Upper lobe of left lung (tissue), 4 donors: ENCODE measurements around the gene ACTR3.

Source experiments
- CTCF ChIP-seq, 6 experiments: fragments of 450-650 bp in 4 of 6; fragments of 200-600 bp in 2 of 6; sonication (generic) in 2 of 6; IDR thresholded peaks; one replicate each; pipeline ENCODE4 v1.5.1; 2016 to 2019; ENCODE audit warnings: antibody characterized with exemption in 6 of 6
- EP300 ChIP-seq, 4 donors: sonication (generic); formaldehyde crosslinking; IDR thresholded peaks; one replicate each; pipeline ENCODE4 v1.5.1; 2017; ENCODE audit warnings: antibody characterized with exemption in 4 of 4, control low read depth in 2 of 4
- POLR2A ChIP-seq, 4 donors: fragments of 450-650 bp; IDR thresholded peaks; one replicate each; pipeline ENCODE4 v1.5.1; 2016 to 2017; ENCODE audit warnings: antibody characterized with exemption in 4 of 4, mild to moderate bottlenecking in 2 of 4
- POLR2AphosphoS5 ChIP-seq, 2 donors: sonication (generic); formaldehyde crosslinking; IDR thresholded peaks; one replicate each; pipeline ENCODE4 v1.5.1; 2017; ENCODE audit warnings: antibody characterized with exemption in 2 of 2

DNA sequence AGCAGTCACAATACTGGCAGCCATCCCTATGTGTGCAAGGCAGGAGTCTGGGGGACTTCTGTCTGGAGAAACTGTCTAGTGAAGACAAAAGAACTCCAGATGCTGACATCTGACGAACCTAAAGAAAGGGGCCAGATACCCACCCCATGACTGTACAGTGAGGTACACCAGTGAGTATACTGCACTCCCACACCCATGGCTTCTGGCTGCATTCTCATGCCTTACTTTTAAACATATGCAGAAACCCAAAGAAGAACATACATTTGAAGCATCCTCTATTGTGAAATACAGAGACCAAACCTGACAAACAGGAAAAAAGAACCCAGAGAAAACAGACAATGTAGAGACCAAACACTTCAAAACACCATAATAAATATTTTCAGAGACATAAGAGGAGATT lies 102.2 kb downstream of the ACTR3 start:
- TF ChIP-seq POLR2AphosphoS5 (IDR thresholded peaks at IDR 0.05) (no peak), CTCF (IDR thresholded peaks at IDR 0.05) (no peak), POLR2A (IDR thresholded peaks at IDR 0.05) (no peak), EP300 (IDR thresholded peaks at IDR 0.05) (no peak)
